CD4-positive, alpha-beta T cell treated with Interleukin-2 at 100 ng/mL for 4 hours (primary cell): ENCODE measurements around the gene MCOLN3.
A peak's percentile ranks its signal among the peaks of the same experiment; 100 is the strongest.
"Not testable (repeated sequence)": the region's sequence is repeated elsewhere in the genome, so short reads cannot be mapped to it uniquely, and the experiment has no call there.

Experiments used
- DNase-seq: peaks from one replicate; pipeline ENCODE4 v3.0.0-alpha.2; 2020; ENCODE audit warnings: low spot score

MCOLN3 gene

GRCh38 chr1:85049735-85050166 is 1.5 kb upstream of the MCOLN3 start:
- DNase-seq: no peak

- DNase-seq: no peak
These were observed 616 bp downstream of the MCOLN3 start for GRCh38 chr1:85047472-85048295.

- no peak for DNase-seq
These were observed 1.2 kb downstream of the MCOLN3 start for GRCh38 chr1:85047144-85047471.

- no peak for DNase-seq
These were observed 5.9 kb downstream of the MCOLN3 start for GRCh38 chr1:85042413-85042812.

GRCh38 chr1:85041793-85042192 is 6.5 kb downstream of the MCOLN3 start:
- no peak for DNase-seq

GRCh38 chr1:85033221-85033620 is 15.1 kb downstream of the MCOLN3 start:
- no peak for DNase-seq

GRCh38 chr1:85030536-85030935 is 17.8 kb downstream of the MCOLN3 start:
- DNase-seq: no peak

- DNase-seq: no peak
These were observed 20.1 kb downstream of the MCOLN3 start for GRCh38 chr1:85028151-85028550.

GRCh38 chr1:85027242-85027983 is 20.9 kb downstream of the MCOLN3 start:
- peak; percentile 36 for DNase-seq

- DNase-seq: no peak
These were observed 22.4 kb downstream of the MCOLN3 start for GRCh38 chr1:85025940-85026339.

- no peak for DNase-seq
These were observed 23.6 kb downstream of the MCOLN3 start for GRCh38 chr1:85024736-85025135.

- no peak for DNase-seq
These were observed 25.6 kb downstream of the MCOLN3 start for GRCh38 chr1:85022700-85023099.

GRCh38 chr1:85019994-85020393 is 28.3 kb downstream of the MCOLN3 start:
- DNase-seq: no peak

- no peak for DNase-seq
These were observed 32.5 kb downstream of the MCOLN3 start for GRCh38 chr1:85015826-85016225.

- DNase-seq: not testable (repeated sequence)
These were observed 42.7 kb downstream of the MCOLN3 start for GRCh38 chr1:85005641-85006040.

- DNase-seq: no peak
These were observed 46.6 kb downstream of the MCOLN3 start for GRCh38 chr1:85001742-85002141.

GRCh38 chr1:84998642-84999280 is 49.5 kb downstream of the MCOLN3 start:
- DNase-seq: peak; percentile 64

- no peak for DNase-seq
These were observed 50.4 kb downstream of the MCOLN3 start for GRCh38 chr1:84997667-84998600.

GRCh38 chr1:84996846-84997666 is 51.2 kb downstream of the MCOLN3 start, which contains the start of gene MCOLN2:
TSS of gene MCOLN2 (minus strand) at chr1:84997113. CDS start at chr1:84996872, 241 bp downstream.
- DNase-seq: peak; percentile 56

- DNase-seq: no peak
These were observed 52.6 kb downstream of the MCOLN3 start for GRCh38 chr1:84995484-84996334.
